COLO668 (cell line): ENCODE data around the gene PRRX1.

Experiments
- DNase-seq: peaks from one replicate; lab custom pipeline; 2025; ENCODE audit not compliant: unreplicated experiment; lab: John Stamatoyannopoulos, UW

PRRX1 gene

DNA sequence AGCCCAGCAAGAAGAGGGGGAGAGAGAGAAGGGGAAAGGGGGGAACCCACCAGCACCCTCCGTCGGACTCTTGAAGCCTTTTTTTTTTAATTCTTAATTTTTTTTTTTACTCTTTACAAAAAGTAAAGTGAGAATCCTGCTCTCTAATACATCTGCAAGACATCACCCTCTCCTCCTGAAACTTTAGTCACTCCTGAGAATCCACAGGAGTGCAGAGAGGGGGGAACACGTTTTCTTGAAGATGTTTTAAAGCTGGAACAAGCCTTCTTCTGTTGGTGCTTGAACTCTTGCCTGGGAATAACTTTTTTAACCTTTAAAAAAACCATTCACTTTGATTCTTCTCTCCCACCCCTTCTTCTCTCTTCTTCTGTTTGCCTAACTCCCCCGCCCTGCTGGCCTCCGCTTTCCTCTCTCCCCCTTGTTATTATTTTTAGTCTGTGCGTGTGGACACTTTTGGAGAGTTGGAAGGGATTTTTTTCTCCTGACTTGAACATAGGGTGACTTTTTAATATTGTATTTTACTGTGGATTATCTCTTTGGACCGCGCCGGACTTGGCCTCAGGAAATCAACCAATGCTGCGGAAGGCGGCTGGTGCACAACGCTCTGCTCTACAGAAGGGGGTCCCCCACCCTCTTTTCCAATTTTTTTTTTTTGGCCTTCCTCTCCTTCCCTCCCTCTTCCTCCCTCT is 383 bp upstream of the PRRX1 start:
- DNase-seq: no peak

- DNase-seq: peak; percentile 19
Measured at GRCh38 chr1:170664828-170665612, 1.1 kb downstream of the PRRX1 start.

DNA sequence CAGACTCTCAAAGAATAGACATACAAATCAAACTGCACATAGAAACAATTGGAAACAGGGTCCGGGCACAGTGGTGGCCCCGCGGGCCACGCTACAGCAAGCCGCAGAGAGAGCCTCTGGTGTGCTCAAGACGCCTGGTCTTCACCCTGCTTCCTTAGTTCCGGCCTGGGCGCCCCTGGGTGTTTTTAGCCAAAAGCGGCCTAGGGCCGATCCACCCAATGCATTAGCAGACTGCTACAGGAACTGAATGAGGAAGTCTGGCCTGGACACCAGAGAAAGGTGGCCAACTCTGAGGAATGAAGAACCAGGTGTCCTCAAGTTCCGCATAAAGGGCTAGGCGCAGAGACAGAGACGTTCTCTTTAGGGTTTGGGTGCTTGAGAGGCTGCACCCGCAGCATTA is 1.7 kb downstream of the PRRX1 start:
- DNase-seq: no peak

DNA sequence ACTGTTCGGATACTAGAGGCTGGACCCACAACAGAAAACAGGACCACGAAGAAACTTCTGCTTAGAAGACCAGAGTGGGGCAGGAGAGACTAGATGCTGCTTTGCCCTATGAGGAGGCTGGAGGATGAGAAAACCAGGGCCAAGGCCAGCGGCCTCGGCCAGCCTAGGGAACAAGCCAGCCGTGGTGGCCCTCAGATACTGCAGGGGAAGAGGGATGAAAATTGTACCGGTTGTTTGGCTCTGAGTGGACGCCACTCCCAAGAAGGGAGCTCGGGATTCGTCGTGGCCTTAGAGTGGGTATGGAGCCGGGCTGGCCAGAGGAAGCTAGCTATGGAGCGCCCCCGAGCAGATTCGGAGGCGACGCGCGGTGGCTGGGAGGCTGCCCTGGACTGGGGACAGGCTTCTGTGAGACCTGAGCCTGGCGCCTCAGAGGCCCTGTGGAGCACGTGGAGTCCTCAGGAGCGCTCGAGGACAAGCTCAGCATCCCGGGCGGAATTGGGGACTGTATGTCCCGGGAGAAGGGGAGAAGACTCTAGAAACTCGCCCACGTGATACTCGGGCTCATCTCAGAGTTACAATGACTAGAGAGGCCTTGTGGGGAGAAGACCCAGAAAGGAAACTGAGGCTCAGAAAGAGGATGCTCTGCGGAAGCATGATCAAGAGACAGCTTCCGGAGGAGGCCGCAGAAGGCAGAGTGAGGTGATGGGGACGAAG is 2.8 kb downstream of the PRRX1 start:
- DNase-seq: no peak

GRCh38 chr1:170668209-170669106 is 4.5 kb downstream of the PRRX1 start:
- peak; percentile 16 for DNase-seq

GRCh38 chr1:170669107-170669445 is 5.1 kb downstream of the PRRX1 start:
- DNase-seq: no peak

DNA sequence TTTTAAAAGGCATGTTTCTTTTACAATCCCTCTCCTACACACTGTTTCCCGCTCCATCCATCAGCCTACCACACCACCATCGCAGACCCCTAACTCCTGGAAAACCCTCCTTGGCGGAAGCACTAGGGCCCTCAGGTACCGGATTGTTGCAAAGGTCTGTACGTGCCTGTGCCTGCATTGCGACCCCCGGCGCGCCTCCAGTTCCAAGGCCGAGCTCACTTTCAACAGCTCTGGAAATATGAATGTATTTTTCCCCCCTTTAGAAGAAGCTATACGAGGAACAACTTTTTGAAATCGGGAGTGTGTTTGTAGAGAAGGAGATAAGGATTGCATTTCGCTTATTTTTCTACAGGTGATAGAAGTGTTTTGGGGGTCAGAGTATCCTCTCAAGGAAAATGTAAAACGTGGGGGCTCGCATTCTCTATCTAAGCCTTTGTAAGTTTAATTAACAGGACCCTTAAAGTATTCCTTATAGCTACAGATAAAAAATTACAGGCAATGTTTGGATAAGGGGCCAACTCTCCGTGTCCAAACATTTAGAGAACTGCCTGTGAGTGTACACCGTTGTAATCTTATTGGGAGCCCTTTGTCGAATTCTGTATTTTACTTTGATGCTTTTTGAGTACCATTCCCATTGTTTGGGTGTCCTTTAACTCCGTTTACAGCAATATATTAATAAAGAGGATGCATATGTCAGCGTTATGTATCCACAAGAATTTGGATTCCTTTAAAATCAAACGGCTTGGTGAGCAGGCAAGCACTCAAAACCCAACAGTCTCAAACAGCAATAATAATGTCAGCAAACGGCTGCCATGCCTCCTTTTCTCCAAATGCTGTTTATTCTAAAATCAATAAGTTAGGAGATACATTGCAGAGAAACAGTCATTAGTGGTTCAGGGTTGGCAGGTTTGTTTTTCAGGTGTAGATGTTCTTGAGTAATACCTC is 5.9 kb downstream of the PRRX1 start:
- no peak for DNase-seq

GRCh38 chr1:170670802-170671628 is 7.1 kb downstream of the PRRX1 start:
- DNase-seq: peak; percentile 9

- no peak for DNase-seq
Measured at GRCh38 chr1:170671629-170671963, 7.7 kb downstream of the PRRX1 start.

DNA sequence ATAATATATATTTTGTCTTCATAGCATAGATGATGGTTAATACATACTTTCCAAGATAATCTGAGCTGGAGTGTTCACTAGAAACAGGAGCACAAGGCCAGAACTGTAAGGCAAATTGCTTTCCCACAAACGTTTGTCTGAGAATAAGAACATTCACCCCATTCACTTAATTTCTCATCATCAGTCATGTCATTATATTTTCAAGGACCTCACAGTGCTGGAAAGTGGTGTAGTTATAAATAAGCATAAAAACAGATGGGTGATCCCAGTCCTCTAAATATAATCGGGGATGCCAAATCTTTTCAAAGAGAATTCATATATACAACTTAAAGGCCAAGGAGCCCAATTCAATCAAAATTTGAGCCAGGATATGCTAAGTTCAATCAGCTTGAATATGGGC is 8.4 kb downstream of the PRRX1 start:
- no peak for DNase-seq

DNA sequence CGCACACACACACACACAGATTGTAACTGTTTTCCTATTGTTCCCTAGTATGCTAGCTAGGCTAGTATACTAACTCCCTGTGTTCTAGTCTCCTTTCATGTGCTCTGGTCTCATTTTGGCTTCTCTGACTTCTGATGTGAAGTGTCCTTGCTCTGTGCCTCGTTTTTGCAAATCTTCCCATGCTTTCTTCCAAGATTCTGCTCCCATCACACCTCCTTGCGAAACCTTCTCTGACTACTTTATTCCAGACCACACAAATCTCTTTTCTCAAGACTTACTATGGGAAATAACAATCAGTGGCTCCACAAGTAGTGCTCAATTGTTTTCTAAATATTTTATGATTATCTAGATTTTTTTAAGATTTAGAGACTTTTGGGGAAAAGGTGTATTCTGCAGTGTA is 10.3 kb downstream of the PRRX1 start:
- DNase-seq: no peak

GRCh38 chr1:170674986-170675385 is 11.1 kb downstream of the PRRX1 start:
- no peak for DNase-seq

DNA sequence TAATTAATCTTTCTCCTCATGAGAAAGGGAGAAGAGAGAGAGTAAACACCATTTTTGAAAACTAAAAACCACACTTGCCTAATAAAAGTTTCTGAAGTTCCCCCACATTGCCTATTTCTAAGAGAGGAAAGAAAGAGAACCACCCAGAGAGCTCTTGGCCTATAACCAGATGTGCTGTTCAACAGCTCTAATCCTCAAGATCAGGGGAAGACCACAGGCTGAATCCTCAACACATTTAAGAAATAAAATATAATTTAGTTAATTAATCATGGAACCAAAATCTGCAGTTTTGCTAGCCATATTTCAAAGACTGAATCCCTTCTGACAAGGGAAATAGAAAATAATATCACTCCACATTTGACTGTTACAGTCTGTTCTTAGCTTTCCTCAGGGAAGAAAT is 11.9 kb downstream of the PRRX1 start:
- DNase-seq: no peak

GRCh38 chr1:170676628-170677027 is 12.7 kb downstream of the PRRX1 start:
- DNase-seq: no peak

DNA sequence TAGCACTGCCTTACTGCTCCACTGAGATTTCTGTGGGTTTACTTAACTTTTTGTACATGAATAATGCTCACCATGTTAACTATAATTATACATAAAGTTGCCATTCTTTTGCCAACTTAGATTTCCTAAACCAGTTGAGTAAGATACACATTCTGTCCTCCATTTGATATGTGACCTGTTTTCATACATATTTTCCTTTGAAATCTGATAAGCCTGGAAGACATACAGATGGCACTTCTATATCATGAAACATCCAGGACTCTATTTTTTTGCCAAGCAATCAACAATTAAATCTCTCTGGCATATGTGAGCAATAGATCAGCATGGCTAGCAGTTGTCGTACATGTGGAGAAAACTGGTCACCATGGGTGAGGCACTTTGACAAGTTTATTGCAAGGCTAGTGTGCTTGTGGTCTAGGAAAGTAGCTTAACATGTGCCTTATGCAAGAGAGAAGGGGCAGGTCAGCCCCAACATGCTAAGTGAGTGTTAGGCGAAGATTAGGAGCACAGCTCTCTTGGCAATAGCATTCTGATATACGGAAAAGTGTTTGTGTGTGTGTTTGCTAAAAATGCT is 14.2 kb downstream of the PRRX1 start:
- no peak for DNase-seq

DNA sequence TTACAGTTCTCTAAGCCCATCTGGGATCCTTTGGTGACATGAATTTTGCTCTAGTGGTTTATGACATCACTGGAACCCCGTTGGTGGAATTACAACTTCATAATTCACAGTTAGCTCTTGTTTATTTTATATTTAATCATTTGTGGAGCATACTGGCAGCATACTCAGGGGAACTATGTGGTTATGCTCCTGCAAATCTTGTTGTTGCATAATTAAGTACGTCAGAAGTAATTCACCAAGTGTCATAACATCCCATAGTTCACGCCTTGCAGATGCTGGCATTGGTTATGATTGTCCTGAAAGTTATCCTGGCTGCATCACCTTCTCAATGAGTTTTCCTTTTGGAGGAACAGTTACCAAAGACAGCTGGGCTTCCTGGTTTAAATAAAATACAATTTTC is 16.5 kb downstream of the PRRX1 start:
- no peak for DNase-seq

- no peak for DNase-seq
Measured at GRCh38 chr1:170682169-170682568, 18.2 kb downstream of the PRRX1 start.

DNA sequence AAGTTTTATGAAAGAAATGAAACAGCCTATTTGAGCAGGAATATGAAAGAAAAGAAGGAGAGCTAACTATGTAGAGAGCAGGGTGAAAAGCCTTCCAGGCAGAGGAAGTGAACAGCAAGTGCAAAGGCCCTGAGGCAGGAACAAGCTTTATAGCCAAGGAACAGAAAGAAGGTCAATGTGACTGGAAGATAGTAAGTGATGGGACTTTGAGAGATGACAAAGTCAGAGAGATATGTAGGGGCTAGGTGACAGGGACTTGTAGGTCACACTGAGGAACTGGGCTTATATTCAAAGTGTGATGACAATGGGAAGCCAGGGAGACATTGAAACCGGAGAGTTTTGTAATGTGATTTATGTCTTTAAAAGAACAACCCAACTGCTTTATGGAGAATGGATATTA is 18.9 kb downstream of the PRRX1 start:
- no peak for DNase-seq

DNA sequence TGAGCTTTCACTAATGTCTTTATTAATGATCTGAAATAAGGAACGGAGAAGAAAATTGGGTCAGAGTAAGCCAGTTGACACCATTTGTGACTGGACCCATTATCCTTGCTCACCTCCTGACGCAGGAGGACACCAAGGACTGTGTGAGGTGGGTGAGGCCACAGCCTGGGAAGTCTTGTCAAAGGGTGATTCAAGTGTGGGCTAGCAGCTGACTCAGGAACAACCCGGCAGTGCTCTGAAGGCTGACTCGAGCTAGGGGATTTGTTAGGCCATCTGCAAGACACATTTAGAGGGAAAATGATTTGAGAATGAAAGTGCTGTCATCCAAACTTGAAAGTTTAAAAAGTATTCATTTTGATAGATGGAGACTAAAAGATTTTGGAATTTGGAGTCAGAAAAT is 21.2 kb downstream of the PRRX1 start:
- no peak for DNase-seq
